Measurements from ENCODE around the gene BICD2.

- TF ChIP-seq, protein P1, sequence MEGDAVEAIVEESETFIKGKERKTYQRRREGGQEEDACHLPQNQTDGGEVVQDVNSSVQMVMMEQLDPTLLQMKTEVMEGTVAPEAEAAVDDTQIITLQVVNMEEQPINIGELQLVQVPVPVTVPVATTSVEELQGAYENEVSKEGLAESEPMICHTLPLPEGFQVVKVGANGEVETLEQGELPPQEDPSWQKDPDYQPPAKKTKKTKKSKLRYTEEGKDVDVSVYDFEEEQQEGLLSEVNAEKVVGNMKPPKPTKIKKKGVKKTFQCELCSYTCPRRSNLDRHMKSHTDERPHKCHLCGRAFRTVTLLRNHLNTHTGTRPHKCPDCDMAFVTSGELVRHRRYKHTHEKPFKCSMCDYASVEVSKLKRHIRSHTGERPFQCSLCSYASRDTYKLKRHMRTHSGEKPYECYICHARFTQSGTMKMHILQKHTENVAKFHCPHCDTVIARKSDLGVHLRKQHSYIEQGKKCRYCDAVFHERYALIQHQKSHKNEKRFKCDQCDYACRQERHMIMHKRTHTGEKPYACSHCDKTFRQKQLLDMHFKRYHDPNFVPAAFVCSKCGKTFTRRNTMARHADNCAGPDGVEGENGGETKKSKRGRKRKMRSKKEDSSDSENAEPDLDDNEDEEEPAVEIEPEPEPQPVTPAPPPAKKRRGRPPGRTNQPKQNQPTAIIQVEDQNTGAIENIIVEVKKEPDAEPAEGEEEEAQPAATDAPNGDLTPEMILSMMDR (conservative IDR thresholded peaks at IDR 0.05), result no peak
- TF ChIP-seq ZFX (IDR thresholded peaks at IDR 0.05), result no peak
These were observed 44.3 kb downstream of the BICD2 start for GRCh38 chr9:92720209-92720765.

Data from C4-2B (cell line).